Measurements from ENCODE around the gene SLC22A2.

The SLC22A2 gene

GRCh38 chr6:160207618-160208017 lies 51.0 kb downstream of the SLC22A2 start:
- no peaks in the 10 kb centered on the region; the same call in 1 of the 2 replicates for H3K9me3 ChIP-seq (ENCODE audit: insufficient read depth, low read depth, low read length)
- H3K27me3 ChIP-seq (ENCODE audit: insufficient read depth, low read length, poor library complexity, severe bottlenecking), result no peaks in the 10 kb centered on the region
- H3K79me2 ChIP-seq (ENCODE audit: insufficient read depth, low read length), result no peaks in the 10 kb centered on the region
- no peak for TF ChIP-seq EZH2phosphoT487 (IDR thresholded peaks at IDR 0.05; ENCODE audit: borderline replicate concordance)
- no peak for TF ChIP-seq CTCF (conservative IDR thresholded peaks at IDR 0.05; ENCODE audit: low read length)
- no peaks in the 10 kb centered on the region for H4K20me1 ChIP-seq (ENCODE audit: insufficient read depth, low read length, poor library complexity, severe bottlenecking)
- H3K4me2 ChIP-seq (ENCODE audit: low read depth, low read length, poor library complexity, severe bottlenecking), result no peak overlapping the region
- no peaks in the 10 kb centered on the region for H3F3A ChIP-seq (ENCODE audit: low read depth)
- H3K9me2 ChIP-seq (replicated peaks; ENCODE audit: low read depth, low read length), result no peaks in the 10 kb centered on the region
- no peak overlapping the region for H2AFZ ChIP-seq (ENCODE audit: low read length)
- H3K36me3 ChIP-seq (ENCODE audit: insufficient read depth, low read length), result no peaks in the 10 kb centered on the region
- H3K9ac ChIP-seq (ENCODE audit: low read depth, low read length, poor library complexity, severe bottlenecking), result no peak overlapping the region
- H3K4me3 ChIP-seq (ENCODE audit: low read length, poor library complexity, severe bottlenecking), result no peak overlapping the region
- H3K4me1 ChIP-seq (ENCODE audit: insufficient read depth, low read length, poor library complexity, severe bottlenecking), result no peaks in the 10 kb centered on the region

GRCh38 chr6:160204710-160205109 lies 53.9 kb downstream of the SLC22A2 start:
- no peaks in the 10 kb centered on the region for H3K36me3 ChIP-seq (ENCODE audit: insufficient read depth, low read length)
- H2AFZ ChIP-seq (ENCODE audit: low read length), result no peak overlapping the region
- no peak overlapping the region for H3K9ac ChIP-seq (ENCODE audit: low read depth, low read length, poor library complexity, severe bottlenecking)
- no peaks in the 10 kb centered on the region for H3K4me1 ChIP-seq (ENCODE audit: insufficient read depth, low read length, poor library complexity, severe bottlenecking)
- H3K9me3 ChIP-seq (ENCODE audit: insufficient read depth, low read depth, low read length), result no peaks in the 10 kb centered on the region; the same call in 1 of the 2 replicates
- no peaks in the 10 kb centered on the region for H4K20me1 ChIP-seq (ENCODE audit: insufficient read depth, low read length, poor library complexity, severe bottlenecking)
- TF ChIP-seq CTCF (conservative IDR thresholded peaks at IDR 0.05; ENCODE audit: low read length) (no peak), EZH2phosphoT487 (IDR thresholded peaks at IDR 0.05; ENCODE audit: borderline replicate concordance) (no peak)
- H3F3A ChIP-seq (ENCODE audit: low read depth), result no peaks in the 10 kb centered on the region
- H3K79me2 ChIP-seq (ENCODE audit: insufficient read depth, low read length), result no peaks in the 10 kb centered on the region
- no peaks in the 10 kb centered on the region for H3K9me2 ChIP-seq (replicated peaks; ENCODE audit: low read depth, low read length)
- H3K4me2 ChIP-seq (ENCODE audit: low read depth, low read length, poor library complexity, severe bottlenecking), result no peak overlapping the region
- H3K4me3 ChIP-seq (ENCODE audit: low read length, poor library complexity, severe bottlenecking), result no peak overlapping the region
- no peaks in the 10 kb centered on the region for H3K27me3 ChIP-seq (ENCODE audit: insufficient read depth, low read length, poor library complexity, severe bottlenecking)

- H3K9me2 ChIP-seq (replicated peaks; ENCODE audit: low read depth, low read length), result no peaks in the 10 kb centered on the region
- no peaks in the 10 kb centered on the region for H3K36me3 ChIP-seq (ENCODE audit: insufficient read depth, low read length)
- no peak overlapping the region for H3K4me2 ChIP-seq (ENCODE audit: low read depth, low read length, poor library complexity, severe bottlenecking)
- no peaks in the 10 kb centered on the region for H4K20me1 ChIP-seq (ENCODE audit: insufficient read depth, low read length, poor library complexity, severe bottlenecking)
- H2AFZ ChIP-seq (ENCODE audit: low read length), result no peak overlapping the region
- no peaks in the 10 kb centered on the region for H3K4me1 ChIP-seq (ENCODE audit: insufficient read depth, low read length, poor library complexity, severe bottlenecking)
- H3K27me3 ChIP-seq (ENCODE audit: insufficient read depth, low read length, poor library complexity, severe bottlenecking), result no peaks in the 10 kb centered on the region
- no peak overlapping the region for H3K4me3 ChIP-seq (ENCODE audit: low read length, poor library complexity, severe bottlenecking)
- no peaks in the 10 kb centered on the region; the same call in 1 of the 2 replicates for H3K9me3 ChIP-seq (ENCODE audit: insufficient read depth, low read depth, low read length)
- TF ChIP-seq EZH2phosphoT487 (IDR thresholded peaks at IDR 0.05; ENCODE audit: borderline replicate concordance) (no peak), CTCF (conservative IDR thresholded peaks at IDR 0.05; ENCODE audit: low read length) (no peak)
- no peak overlapping the region for H3K9ac ChIP-seq (ENCODE audit: low read depth, low read length, poor library complexity, severe bottlenecking)
- no peaks in the 10 kb centered on the region for H3K79me2 ChIP-seq (ENCODE audit: insufficient read depth, low read length)
- no peaks in the 10 kb centered on the region for H3F3A ChIP-seq (ENCODE audit: low read depth)
These were observed 54.7 kb downstream of the SLC22A2 start for GRCh38 chr6:160203953-160204352.

Measured in Loucy (cell line).